ENCODE data around the gene WNT8A. TPM values are rescaled to one million over a fixed set of nuclear protein-coding genes. Genes with fewer than 3 reads are reported as not detected.

The WNT8A gene
- total RNA-seq, 1 experiment from 2014 or later: not detected

- no peak overlapping the region for H3K27ac Mint-ChIP-seq (ENCODE audit: unreplicated experiment)
- H3K27me3 ChIP-seq (replicated peaks; ENCODE audit: control insufficient read depth, insufficient read depth, low read length): no peaks in the 10 kb centered on the region
- intact Hi-C loops (cut with micrococcal nuclease; ENCODE audit: unreplicated experiment): loop anchor here (1.0 kb wide), 1 partner anchor 7 kb away; no protein-coding TSS in a partner anchor
- H3K36me3 Mint-ChIP-seq (ENCODE audit: insufficient read depth, unreplicated experiment): no peaks in the 10 kb centered on the region
- peaks cover 26% of the 10 kb centered on the region for H3K4me1 Mint-ChIP-seq (ENCODE audit: low read depth, unreplicated experiment)
- H3K36me3 ChIP-seq (ENCODE audit: control insufficient read depth, insufficient read depth, low read length): no peaks in the 10 kb centered on the region
- no peaks in the 10 kb centered on the region for H3K27me3 Mint-ChIP-seq (ENCODE audit: insufficient read depth, unreplicated experiment)
- H3K9me3 ChIP-seq: no peaks in the 10 kb centered on the region
- H3K4me1 ChIP-seq: peaks cover 20% of the 10 kb centered on the region
- no peak overlapping the region for H3K4me3 ChIP-seq (ENCODE audit: low read depth, low read length)
- CTCF ChIA-PET: interaction anchor here (0.5 to 0.6 kb wide), 2 partner anchors 20 to 548 kb away, joined by 3 to 4 read pairs; no protein-coding TSS in a partner anchor
- BruUV-seq (replicated peaks): no TSS peak
- POLR2A ChIA-PET: no interaction called here
- no peak overlapping the region for H3K4me3 Mint-ChIP-seq (ENCODE audit: unreplicated experiment)
- H3K9me3 Mint-ChIP-seq (ENCODE audit: unreplicated experiment): peaks cover 20% of the 10 kb centered on the region
- DNase-seq: no peak
- TF ChIP-seq CTCF (IDR thresholded peaks at IDR 0.05; ENCODE audit: insufficient read depth in 1 of 2, low read depth in 1 of 2, low read length in 1 of 2, severe bottlenecking in 1 of 2, unreplicated experiment in 1 of 2): no peak
Observed at GRCh38 chr5:138102454-138103318, 18.9 kb downstream of the WNT8A start.

GRCh38 chr5:138103319-138103637, 19.4 kb downstream of the WNT8A start:
- no peak overlapping the region for H3K27ac Mint-ChIP-seq (ENCODE audit: unreplicated experiment)
- H3K4me1 ChIP-seq: peaks cover 18% of the 10 kb centered on the region; the same call in 1 of the 2 replicates
- no peaks in the 10 kb centered on the region for H3K27me3 ChIP-seq (replicated peaks; ENCODE audit: control insufficient read depth, insufficient read depth, low read length)
- no peaks in the 10 kb centered on the region for H3K36me3 Mint-ChIP-seq (ENCODE audit: insufficient read depth, unreplicated experiment)
- peaks cover 27% of the 10 kb centered on the region for H3K4me1 Mint-ChIP-seq (ENCODE audit: low read depth, unreplicated experiment)
- intact Hi-C loops (cut with micrococcal nuclease; ENCODE audit: unreplicated experiment): loop anchor here (1.0 kb wide), 1 partner anchor 8 kb away; no protein-coding TSS in a partner anchor
- H3K27me3 Mint-ChIP-seq (ENCODE audit: insufficient read depth, unreplicated experiment): no peaks in the 10 kb centered on the region
- BruUV-seq (replicated peaks): no TSS peak
- no peak overlapping the region for H3K4me3 Mint-ChIP-seq (ENCODE audit: unreplicated experiment)
- no peaks in the 10 kb centered on the region for H3K9me3 ChIP-seq
- ChIA-PET CTCF (interaction anchor here (0.5 kb wide), 1 partner anchor 19 kb away, joined by 4 read pairs; no protein-coding TSS in a partner anchor), POLR2A (no interaction called here)
- H3K9me3 Mint-ChIP-seq (ENCODE audit: unreplicated experiment): peaks cover 20% of the 10 kb centered on the region
- no peak for TF ChIP-seq CTCF (IDR thresholded peaks at IDR 0.05; ENCODE audit: insufficient read depth in 1 of 2, low read depth in 1 of 2, low read length in 1 of 2, severe bottlenecking in 1 of 2, unreplicated experiment in 1 of 2)
- H3K36me3 ChIP-seq (ENCODE audit: control insufficient read depth, insufficient read depth, low read length): no peaks in the 10 kb centered on the region
- H3K4me3 ChIP-seq (ENCODE audit: low read depth, low read length): no peak overlapping the region
- DNase-seq: no peak

GRCh38 chr5:138105709-138106108, 21.9 kb downstream of the WNT8A start:
- Mint-ChIP-seq H3K27ac (ENCODE audit: unreplicated experiment) (no peak overlapping the region), H3K9me3 (ENCODE audit: unreplicated experiment) (peaks cover 8% of the 10 kb centered on the region), H3K27me3 (ENCODE audit: insufficient read depth, unreplicated experiment) (no peaks in the 10 kb centered on the region), H3K36me3 (ENCODE audit: insufficient read depth, unreplicated experiment) (no peaks in the 10 kb centered on the region), H3K4me1 (ENCODE audit: low read depth, unreplicated experiment) (peaks cover 29% of the 10 kb centered on the region), H3K4me3 (ENCODE audit: unreplicated experiment) (no peak overlapping the region)
- H3K4me3 ChIP-seq (ENCODE audit: low read depth, low read length): no peak overlapping the region
- ChIA-PET CTCF (no interaction called here), POLR2A (no interaction called here)
- BruUV-seq (replicated peaks): no TSS peak
- no peak for TF ChIP-seq CTCF (IDR thresholded peaks at IDR 0.05; ENCODE audit: insufficient read depth in 1 of 2, low read depth in 1 of 2, low read length in 1 of 2, severe bottlenecking in 1 of 2, unreplicated experiment in 1 of 2)
- DNase-seq: no peak
- H3K9me3 ChIP-seq: no peaks in the 10 kb centered on the region
- H3K4me1 ChIP-seq: peaks cover 18% of the 10 kb centered on the region; the same call in 1 of the 2 replicates
- no peaks in the 10 kb centered on the region for H3K27me3 ChIP-seq (replicated peaks; ENCODE audit: control insufficient read depth, insufficient read depth, low read length)
- H3K36me3 ChIP-seq (ENCODE audit: control insufficient read depth, insufficient read depth, low read length): no peaks in the 10 kb centered on the region
- intact Hi-C loops (cut with micrococcal nuclease; ENCODE audit: unreplicated experiment): no loop called here
